ENCODE measurements around the gene COL8A2.

Gene COL8A2

GRCh38 chr1:36051821-36052220 lies 73.2 kb downstream of the COL8A2 start:
- no peak for TF ChIP-seq CTCF (IDR thresholded peaks at IDR 0.05; ENCODE audit: low read depth, low read length)
- H3K4me3 ChIP-seq (ENCODE audit: low read depth, low read length): no peak overlapping the region
